Tibial nerve (tissue), 4 donors: ENCODE data around the gene TASL. TPM values are rescaled to one million over a fixed set of nuclear protein-coding genes. Genes with fewer than 3 reads are reported as not detected.

ENCODE experiments used
- DNase-seq, 2 donors: peaks; one replicate each; pipeline ENCODE4 v3.0.0-alpha.2; 2019; ENCODE audit warnings: low spot score in 2 of 2
- H3K27ac ChIP-seq, 4 donors: fragments of 200-600 bp; sonication (generic) in 3 of 4; one replicate each; pipeline ENCODE4 v1.5.1; 2017 to 2019; ENCODE audit warnings: mild to moderate bottlenecking in 1 of 4
- H3K27me3 ChIP-seq, 2 donors: fragments of 200-600 bp; sonication (generic) in 1 of 2; one replicate each; pipeline versions ENCODE4 v1.5.1 to v1.6.0; 2017 to 2019
- H3K36me3 ChIP-seq, 3 donors: fragments of 200-600 bp; sonication (generic); one replicate each; pipeline ENCODE4 v1.5.1; 2018 to 2019
- H3K4me1 ChIP-seq, 4 donors: fragments of 200-600 bp; sonication (generic) in 3 of 4; one replicate each; pipeline ENCODE4 v1.5.1; 2017 to 2019
- H3K4me3 ChIP-seq, 4 donors: fragments of 200-600 bp; sonication (generic) in 3 of 4; one replicate each; pipeline ENCODE4 v1.5.1; 2017 to 2019; ENCODE audit warnings: mild to moderate bottlenecking in 1 of 4, moderate library complexity in 1 of 4
- H3K9me3 ChIP-seq, 4 donors: fragments of 200-600 bp; sonication (generic) in 3 of 4; one replicate each; pipeline ENCODE4 v1.5.1; 2017 to 2019
- CTCF ChIP-seq, 5 experiments: fragments of 200-600 bp in 3 of 5; fragments of 450-650 bp in 2 of 5; sonication (generic) in 3 of 5; IDR thresholded peaks; one replicate each; pipeline ENCODE4 v1.5.1; 2016 to 2019; ENCODE audit warnings: antibody characterized with exemption in 5 of 5, mild to moderate bottlenecking in 3 of 5, moderate library complexity in 2 of 5
- EP300 ChIP-seq, 2 donors: sonication (generic); formaldehyde crosslinking; IDR thresholded peaks; one replicate each; pipeline ENCODE4 v1.6.1; 2017; ENCODE audit warnings: antibody characterized with exemption in 2 of 2, mild to moderate bottlenecking in 1 of 2
- POLR2A ChIP-seq, 2 donors: fragments of 450-650 bp; IDR thresholded peaks; one replicate each; pipeline ENCODE4 v1.6.1; 2017; ENCODE audit warnings: antibody characterized with exemption in 2 of 2, mild to moderate bottlenecking in 2 of 2, moderate library complexity in 2 of 2
- WGBS, 2 donors: methylation state at CpG; one replicate each; pipeline ENCODE4 v1.1.5; 2018; 5-methylcytosine and 5-hydroxymethylcytosine counted together
- total RNA-seq, 4 donors: library from RNA; depleted of rRNA; stranded (reverse); fragments of >200 nt; gene quantifications; one replicate each; pipeline ENCODE4 v1.1.0, GENCODE V29; 2016

The TASL gene
- total RNA-seq, 4 donors from 2014 or later = 0.39 to 2.8 TPM; not detected in 2

- no peak for DNase-seq
- no peak overlapping the region for H3K27ac ChIP-seq
Measured at GRCh38 chrX:30620125-30620524, 42.6 kb upstream of the TASL start.

GRCh38 chrX:30618160-30618765 is 40.7 kb upstream of the TASL start:
- H3K9me3 ChIP-seq = peaks cover 0 to 6% (median 0%) of the 10 kb centered on the region in 4 donors
- no peaks in the 10 kb centered on the region for H3K4me1 ChIP-seq
- no peaks in the 10 kb centered on the region for H3K27me3 ChIP-seq
- no peaks in the 10 kb centered on the region for H3K36me3 ChIP-seq
- 77 to 81% methylated on average over 7 of the region's 7 CpGs for WGBS, 2 donors
- TF ChIP-seq POLR2A (IDR thresholded peaks at IDR 0.05) = no peak
- no peak for TF ChIP-seq EP300 (IDR thresholded peaks at IDR 0.05)
- no peak for TF ChIP-seq CTCF (IDR thresholded peaks at IDR 0.05)
- DNase-seq = no peak
- no peak overlapping the region for H3K4me3 ChIP-seq
- no peak overlapping the region for H3K27ac ChIP-seq

More at GRCh38 chrX:30620125-30620524, 42.6 kb upstream of the TASL start:
- H3K9me3 ChIP-seq = peaks cover 0 to 6% (median 0%) of the 10 kb centered on the region in 4 donors
- WGBS, 2 donors = 62 to 91% methylated on average over 3 of the region's 3 CpGs
- no peaks in the 10 kb centered on the region for H3K36me3 ChIP-seq
- no peaks in the 10 kb centered on the region for H3K27me3 ChIP-seq
- no peak overlapping the region for H3K4me3 ChIP-seq
- no peak for TF ChIP-seq CTCF (IDR thresholded peaks at IDR 0.05)
- TF ChIP-seq POLR2A (IDR thresholded peaks at IDR 0.05) = no peak
- TF ChIP-seq EP300 (IDR thresholded peaks at IDR 0.05) = no peak
- no peaks in the 10 kb centered on the region for H3K4me1 ChIP-seq

GRCh38 chrX:30615229-30615628 is 37.7 kb upstream of the TASL start:
- Histone ChIP-seq H3K27me3 (no peaks in the 10 kb centered on the region), H3K27ac (no peak overlapping the region), H3K4me3 (no peak overlapping the region), H3K9me3 (no peaks in the 10 kb centered on the region), H3K36me3 (no peaks in the 10 kb centered on the region), H3K4me1 (no peaks in the 10 kb centered on the region)
- WGBS, 2 donors = 56 to 97% methylated on average over 4 of the region's 4 CpGs
- DNase-seq = no peak
- TF ChIP-seq POLR2A (IDR thresholded peaks at IDR 0.05) = no peak
- TF ChIP-seq EP300 (IDR thresholded peaks at IDR 0.05) = no peak
- TF ChIP-seq CTCF (IDR thresholded peaks at IDR 0.05) = no peak

GRCh38 chrX:30613721-30614120 is 36.2 kb upstream of the TASL start:
- Histone ChIP-seq H3K27me3 (no peaks in the 10 kb centered on the region), H3K36me3 (no peaks in the 10 kb centered on the region), H3K4me3 (no peak overlapping the region), H3K4me1 (no peaks in the 10 kb centered on the region), H3K27ac (no peak overlapping the region), H3K9me3 (no peaks in the 10 kb centered on the region)
- peak in 1 of 2 donors; percentile 46 for TF ChIP-seq EP300 (IDR thresholded peaks at IDR 0.05)
- no peak for TF ChIP-seq POLR2A (IDR thresholded peaks at IDR 0.05)
- TF ChIP-seq CTCF (IDR thresholded peaks at IDR 0.05) = no peak
- no peak for DNase-seq
- 44 to 63% methylated on average over 5 of the region's 5 CpGs for WGBS, 2 donors

GRCh38 chrX:30612250-30612655 is 34.7 kb upstream of the TASL start:
- H3K27ac ChIP-seq = no peak overlapping the region
- no peaks in the 10 kb centered on the region for H3K4me1 ChIP-seq
- no peak for DNase-seq
- TF ChIP-seq EP300 (IDR thresholded peaks at IDR 0.05) = no peak
- no peak for TF ChIP-seq POLR2A (IDR thresholded peaks at IDR 0.05)
- TF ChIP-seq CTCF (IDR thresholded peaks at IDR 0.05) = no peak
- no peaks in the 10 kb centered on the region for H3K9me3 ChIP-seq
- H3K36me3 ChIP-seq = no peaks in the 10 kb centered on the region
- WGBS, 2 donors = 88 to 96% methylated on average over 6 of the region's 6 CpGs
- no peaks in the 10 kb centered on the region for H3K27me3 ChIP-seq
- H3K4me3 ChIP-seq = no peak overlapping the region
